ENCODE measurements around the gene TEX29.

- TF ChIP-seq CTCF (IDR thresholded peaks at IDR 0.05) (no peak), POLR2A (IDR thresholded peaks at IDR 0.05) (no peak), POLR2AphosphoS5 (IDR thresholded peaks at IDR 0.05; ENCODE audit: insufficient read depth in 1 of 2, low read depth in 1 of 2) (no peak)
Observed at GRCh38 chr13:111387945-111388600, 67.6 kb downstream of the TEX29 start.
